Suprapubic skin (tissue), 4 donors: ENCODE measurements around the gene HOXA9. TPM values are rescaled to one million over a fixed set of nuclear protein-coding genes. Genes with fewer than 3 reads are reported as not detected.

Experiments
- DNase-seq, 2 donors: peaks; one replicate each; pipeline ENCODE4 v3.0.0-alpha.2; 2019; ENCODE audit warnings: low spot score in 2 of 2
- H3K27ac ChIP-seq: fragments of 200-600 bp; sonication (generic); one replicate; pipeline ENCODE4 v1.5.1; 2019
- H3K27me3 ChIP-seq: fragments of 200-600 bp; sonication (generic); one replicate; pipeline ENCODE4 v1.5.1; 2019
- H3K36me3 ChIP-seq: fragments of 200-600 bp; sonication (generic); one replicate; pipeline ENCODE4 v1.5.1; 2019
- H3K4me1 ChIP-seq: fragments of 200-600 bp; sonication (generic); one replicate; pipeline ENCODE4 v1.5.1; 2019
- H3K4me3 ChIP-seq: fragments of 200-600 bp; sonication (generic); one replicate; pipeline ENCODE4 v1.5.1; 2019; ENCODE audit warnings: mild to moderate bottlenecking
- H3K9me3 ChIP-seq: fragments of 200-600 bp; sonication (generic); one replicate; pipeline ENCODE4 v1.5.1; 2019
- CTCF ChIP-seq, 2 donors: fragments of 200-600 bp in 1 of 2; fragments of 450-650 bp in 1 of 2; sonication (generic) in 1 of 2; IDR thresholded peaks; one replicate each; pipeline ENCODE4 v1.5.1; 2016 to 2019; ENCODE audit warnings: antibody characterized with exemption in 2 of 2, mild to moderate bottlenecking in 1 of 2, moderate library complexity in 1 of 2
- EP300 ChIP-seq: sonication (generic); formaldehyde crosslinking; IDR thresholded peaks from one replicate; pipeline ENCODE4 v1.6.1; 2017; ENCODE audit warnings: antibody characterized with exemption
- POLR2A ChIP-seq, 2 donors: fragments of 450-650 bp; IDR thresholded peaks; one replicate each; pipeline ENCODE4 v1.6.1; 2017; ENCODE audit warnings: antibody characterized with exemption in 2 of 2, mild to moderate bottlenecking in 2 of 2, moderate library complexity in 2 of 2
- POLR2AphosphoS5 ChIP-seq, 3 donors: sonication (generic); formaldehyde crosslinking; IDR thresholded peaks; one replicate each; pipeline ENCODE4 v1.6.1; 2017; ENCODE audit warnings: antibody characterized with exemption in 3 of 3
- WGBS: methylation state at CpG from one replicate; pipeline ENCODE4 v1.1.5; 2018; 5-methylcytosine and 5-hydroxymethylcytosine counted together
- total RNA-seq, 4 donors: library from RNA; depleted of rRNA; stranded (reverse); fragments of >200 nt; gene quantifications; one replicate each; pipeline ENCODE4 v1.1.0, GENCODE V29; 2016

The HOXA9 gene
- total RNA-seq, 4 donors from 2014 or later: 26.7 to 64.8 (median 48.7) TPM

DNA sequence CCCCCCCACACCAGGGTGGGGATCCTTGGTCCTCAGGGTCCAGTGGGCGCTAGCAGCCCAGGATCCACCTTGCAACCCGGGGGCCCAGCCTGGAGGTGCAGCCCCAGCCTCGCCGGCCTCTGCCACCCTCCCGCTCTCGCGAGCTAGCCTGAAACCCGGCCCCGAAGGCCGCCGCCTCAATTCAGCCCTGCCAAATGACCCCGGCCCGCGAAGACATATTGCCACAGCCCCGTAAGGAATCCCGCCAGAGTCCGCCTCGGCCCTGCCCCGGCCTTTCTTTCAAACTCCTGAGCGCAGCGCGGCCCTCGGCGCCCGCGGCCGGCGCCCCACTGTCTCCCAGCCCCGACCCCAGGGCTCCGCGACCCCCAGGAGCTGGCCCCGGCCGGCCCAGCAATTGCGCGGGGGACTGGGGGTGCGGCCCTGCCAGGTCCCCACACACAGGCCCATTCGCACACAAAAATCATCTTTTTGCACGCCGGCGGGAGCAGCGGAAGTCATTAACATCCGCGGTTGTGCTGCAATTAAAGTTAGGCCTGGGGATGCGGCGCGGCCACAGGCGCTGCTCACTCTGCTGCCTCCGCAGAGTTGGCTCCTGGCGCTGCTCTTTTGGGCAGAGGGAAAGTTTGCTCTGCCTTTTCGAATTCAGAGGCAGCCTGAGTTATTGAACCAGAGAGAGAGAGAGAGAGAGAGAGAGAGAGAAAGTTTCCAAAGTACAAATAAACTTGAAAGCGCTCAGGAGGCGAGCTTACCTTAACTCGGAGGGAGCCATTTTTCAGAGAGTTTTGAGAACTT, 25.8 kb downstream of the HOXA9 start:
- Histone ChIP-seq H3K27ac (peak overlapping the region; percentile 52), H3K4me1 (peaks cover 48% of the 10 kb centered on the region), H3K36me3 (peaks cover 4% of the 10 kb centered on the region), H3K4me3 (peak overlapping the region; percentile 28), H3K9me3 (no peaks in the 10 kb centered on the region), H3K27me3 (no peaks in the 10 kb centered on the region)
- TF ChIP-seq POLR2AphosphoS5 (IDR thresholded peaks at IDR 0.05) (no peak), EP300 (no peak)
- DNase-seq: peak; percentile 61 to 80
- WGBS: 67% methylated on average over 41 of the region's 53 CpGs

GRCh38 chr7:27138985-27139333, 26.4 kb downstream of the HOXA9 start:
- H3K9me3 ChIP-seq: no peaks in the 10 kb centered on the region
- H3K4me1 ChIP-seq: peaks cover 50% of the 10 kb centered on the region
- peak overlapping the region; percentile 28 for H3K4me3 ChIP-seq
- peak overlapping the region; percentile 52 for H3K27ac ChIP-seq
- DNase-seq: no peak
- H3K36me3 ChIP-seq: no peaks in the 10 kb centered on the region
- H3K27me3 ChIP-seq: no peaks in the 10 kb centered on the region
- TF ChIP-seq POLR2AphosphoS5 (IDR thresholded peaks at IDR 0.05): no peak
- no peak for TF ChIP-seq POLR2A (IDR thresholded peaks at IDR 0.05)
- TF ChIP-seq CTCF (IDR thresholded peaks at IDR 0.05): no peak
- no peak for TF ChIP-seq EP300
- WGBS: 78% methylated on average over 11 of the region's 11 CpGs

- TF ChIP-seq CTCF (IDR thresholded peaks at IDR 0.05) (no peak), POLR2A (IDR thresholded peaks at IDR 0.05) (no peak), POLR2AphosphoS5 (IDR thresholded peaks at IDR 0.05) (no peak), EP300 (no peak)
- H3K4me3 ChIP-seq: no peak overlapping the region
- peaks cover 49% of the 10 kb centered on the region for H3K4me1 ChIP-seq
- H3K9me3 ChIP-seq: no peaks in the 10 kb centered on the region
- no peaks in the 10 kb centered on the region for H3K36me3 ChIP-seq
- no peaks in the 10 kb centered on the region for H3K27me3 ChIP-seq
- peak overlapping the region; percentile 52 for H3K27ac ChIP-seq
- no peak for DNase-seq
- 95% methylated on average over 1 of the region's 1 CpG for WGBS
Measured at GRCh38 chr7:27138472-27138871, 26.9 kb downstream of the HOXA9 start.

DNA sequence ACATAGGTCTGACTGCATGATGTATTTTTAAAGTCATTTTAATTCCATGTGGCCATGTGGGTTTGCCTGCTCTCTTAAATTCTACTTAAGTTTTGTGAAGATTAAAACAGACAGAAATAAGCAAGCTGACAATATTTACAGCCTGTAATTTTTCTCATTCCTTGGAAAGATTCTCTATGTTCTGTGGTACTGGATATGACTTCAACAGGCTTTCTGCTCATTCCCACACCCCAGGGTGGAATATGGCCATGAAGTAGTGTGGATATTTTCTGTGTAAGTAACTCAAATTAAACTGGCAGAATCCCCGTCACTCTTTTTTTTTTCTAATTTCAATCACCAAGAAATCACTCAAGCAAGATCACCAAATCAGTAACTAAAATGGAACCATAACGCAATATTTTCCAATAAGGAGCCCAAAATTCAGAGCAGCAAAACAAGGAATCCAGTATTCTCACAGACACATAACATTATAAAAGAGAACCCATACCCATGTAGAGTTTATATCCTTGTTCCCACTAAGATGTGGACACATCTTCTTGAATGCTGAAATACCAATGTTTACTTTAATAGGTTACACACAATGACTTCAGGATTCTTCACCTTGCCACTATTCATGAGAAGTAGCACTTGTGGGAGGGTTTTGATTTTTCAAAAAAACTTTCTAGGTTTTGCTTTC, 27.6 kb downstream of the HOXA9 start:
- Histone ChIP-seq H3K27ac (peak overlapping the region; percentile 52), H3K27me3 (no peaks in the 10 kb centered on the region)

DNA sequence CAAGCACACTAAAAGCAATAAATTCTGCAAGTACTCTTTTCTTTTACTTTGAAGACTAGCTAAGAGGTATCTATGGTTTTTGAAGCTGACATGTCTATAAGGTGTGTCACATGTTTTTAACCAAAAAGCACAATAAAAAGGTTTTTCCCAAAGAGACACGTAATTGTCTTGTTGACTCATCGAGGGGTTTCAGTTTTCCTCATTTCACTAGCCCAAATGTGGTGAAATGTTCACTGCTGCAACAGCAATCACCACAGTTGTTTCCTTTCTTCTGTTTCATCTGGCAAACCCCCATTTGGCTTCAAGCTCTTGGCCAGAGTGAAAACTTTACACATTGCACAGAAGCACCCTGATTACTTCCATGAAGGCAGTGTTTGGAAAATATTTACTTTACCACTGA, 30.9 kb downstream of the HOXA9 start:
- Histone ChIP-seq H3K9me3 (no peaks in the 10 kb centered on the region), H3K36me3 (no peaks in the 10 kb centered on the region), H3K27me3 (no peaks in the 10 kb centered on the region), H3K4me3 (no peak overlapping the region), H3K4me1 (peaks cover 57% of the 10 kb centered on the region), H3K27ac (no peak overlapping the region)
- WGBS: 26% methylated on average over 2 of the region's 2 CpGs
- DNase-seq: peak in 1 of 2 donors; percentile 67
- TF ChIP-seq EP300: no peak
- peak in 1 of 3 donors; percentile 73 for TF ChIP-seq POLR2AphosphoS5 (IDR thresholded peaks at IDR 0.05)

More for the DNA sequence above, 27.6 kb downstream of the HOXA9 start:
- no peaks in the 10 kb centered on the region for H3K36me3 ChIP-seq
- WGBS: 74% methylated on average over 2 of the region's 2 CpGs
- no peak for DNase-seq
- peaks cover 49% of the 10 kb centered on the region for H3K4me1 ChIP-seq
- no peaks in the 10 kb centered on the region for H3K9me3 ChIP-seq
- TF ChIP-seq POLR2A (IDR thresholded peaks at IDR 0.05) (no peak), POLR2AphosphoS5 (IDR thresholded peaks at IDR 0.05) (no peak), CTCF (IDR thresholded peaks at IDR 0.05) (no peak), EP300 (no peak)
- no peak overlapping the region for H3K4me3 ChIP-seq
